ENCODE data around the gene TMEM132D.

Gene TMEM132D

GRCh38 chr12:129873111-129873832 lies 30.6 kb downstream of the TMEM132D start:
- no peak for DNase-seq

GRCh38 chr12:129871991-129872972 lies 31.5 kb downstream of the TMEM132D start:
- DNase-seq = no peak
- ATAC-seq = no peak

More at GRCh38 chr12:129873111-129873832, 30.6 kb downstream of the TMEM132D start:
- no peak for ATAC-seq

GRCh38 chr12:129870796-129871195 lies 33.0 kb downstream of the TMEM132D start:
- ATAC-seq (no peak), DNase-seq (no peak)

- ATAC-seq (no peak), DNase-seq (no peak)
These were observed 33.7 kb downstream of the TMEM132D start for GRCh38 chr12:129870136-129870535.

GRCh38 chr12:129868575-129868974 lies 35.2 kb downstream of the TMEM132D start:
- no peak for DNase-seq
- no peak for ATAC-seq

- DNase-seq (no peak), ATAC-seq (no peak)
These were observed 39.9 kb downstream of the TMEM132D start for GRCh38 chr12:129863938-129864337.

- ATAC-seq (no peak), DNase-seq (no peak)
These were observed 41.2 kb downstream of the TMEM132D start for GRCh38 chr12:129862561-129863175.

- ATAC-seq = no peak
- DNase-seq = no peak
These were observed 41.9 kb downstream of the TMEM132D start for GRCh38 chr12:129861951-129862350.

GRCh38 chr12:129854591-129854990 lies 49.2 kb downstream of the TMEM132D start:
- DNase-seq (no peak), ATAC-seq (no peak)

- no peak for DNase-seq
These were observed 52.5 kb downstream of the TMEM132D start for GRCh38 chr12:129851296-129851695.

GRCh38 chr12:129848876-129849275 lies 54.9 kb downstream of the TMEM132D start:
- DNase-seq (no peak), ATAC-seq (no peak)

More at GRCh38 chr12:129851296-129851695, 52.5 kb downstream of the TMEM132D start:
- ATAC-seq = no peak

GRCh38 chr12:129847063-129847462 lies 56.8 kb downstream of the TMEM132D start:
- DNase-seq (no peak), ATAC-seq (no peak)

GRCh38 chr12:129844662-129845220 lies 59.1 kb downstream of the TMEM132D start:
- ATAC-seq (no peak), DNase-seq (no peak)

- no peak for DNase-seq
- ATAC-seq = no peak
These were observed 62.6 kb downstream of the TMEM132D start for GRCh38 chr12:129841251-129841650.

- ATAC-seq (no peak), DNase-seq (no peak)
These were observed 63.5 kb downstream of the TMEM132D start for GRCh38 chr12:129840145-129840884.

GRCh38 chr12:129839679-129840078 lies 64.1 kb downstream of the TMEM132D start:
- DNase-seq (no peak), ATAC-seq (no peak)

GRCh38 chr12:129831294-129831693 lies 72.5 kb downstream of the TMEM132D start:
- no peak for ATAC-seq
- DNase-seq = no peak

GRCh38 chr12:129830796-129831195 lies 73.0 kb downstream of the TMEM132D start:
- no peak for DNase-seq
- ATAC-seq = no peak

GRCh38 chr12:129827866-129828384 lies 75.9 kb downstream of the TMEM132D start:
- ATAC-seq = no peak
- DNase-seq = no peak

- DNase-seq (no peak), ATAC-seq (no peak)
These were observed 76.5 kb downstream of the TMEM132D start for GRCh38 chr12:129827102-129827865.

GRCh38 chr12:129826273-129826672 lies 77.6 kb downstream of the TMEM132D start:
- ATAC-seq (no peak), DNase-seq (no peak)
